GM12891 (cell line): Measurements from ENCODE around the gene PI4K2A.

Experiments
- PAX5 ChIP-seq: IDR thresholded peaks from 2 replicates; pipeline ENCODE4 v1.6.1; 2011; ENCODE audit warnings: low read length, moderate library complexity, mild to moderate bottlenecking; ENCODE audit not compliant: insufficient read depth, severe bottlenecking
- POLR2A ChIP-seq: IDR thresholded peaks from 2 replicates; pipeline ENCODE4 v1.6.1; 2011; ENCODE audit warnings: low read depth, low read length, control low read depth
- POLR2AphosphoS5 ChIP-seq: IDR thresholded peaks from 2 replicates; pipeline ENCODE4 v1.6.1; 2011; ENCODE audit warnings: low read depth, low read length, control low read depth
- POU2F2 ChIP-seq: IDR thresholded peaks from 2 replicates; pipeline ENCODE4 v1.6.1; 2011; ENCODE audit warnings: low read depth, mild to moderate bottlenecking, control low read depth, low read length, moderate library complexity
- SPI1 ChIP-seq: IDR thresholded peaks from 2 replicates; pipeline ENCODE4 v1.6.1; 2011; ENCODE audit warnings: low read depth, low read length, control low read depth
- TAF1 ChIP-seq: IDR thresholded peaks from 2 replicates; pipeline ENCODE4 v1.6.1; 2011; ENCODE audit warnings: low read depth, low read length, control low read depth

- no peak for TF ChIP-seq POLR2A
- no peak for TF ChIP-seq TAF1
- TF ChIP-seq POLR2AphosphoS5: no peak
- no peak for TF ChIP-seq POU2F2
- TF ChIP-seq PAX5: no peak
- no peak for TF ChIP-seq SPI1
These were observed 67.7 kb downstream of the PI4K2A start for GRCh38 chr10:97708167-97708566.
